Islet of Langerhans (tissue), 1 donor: Measurements from ENCODE around the gene KDM4C.

Source experiments
- FAIRE-seq: peaks from one replicate; lab custom pipeline; 2011; peaks lifted over from hg19 to GRCh38; lab: Jason Lieb, UNC

The KDM4C gene

DNA sequence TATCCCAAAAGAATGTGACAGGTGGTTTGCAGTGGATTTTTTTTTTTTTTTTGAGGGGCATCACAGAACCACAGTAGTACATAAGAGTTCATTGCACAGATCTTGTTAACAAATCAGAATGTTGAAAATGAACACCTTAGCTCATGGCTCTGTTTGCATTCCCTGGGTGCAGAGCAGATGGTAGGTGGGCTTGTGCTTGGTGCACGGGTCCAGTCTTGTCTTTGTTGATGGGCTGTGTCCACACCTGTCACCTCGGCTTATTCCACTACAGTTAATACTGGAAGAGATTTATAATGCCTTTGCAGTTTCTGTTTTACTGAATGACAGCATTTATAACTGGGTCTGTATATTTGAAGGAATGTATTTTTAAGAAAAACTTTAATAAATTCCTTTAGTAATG lies 146.6 kb downstream of the KDM4C start:
- no peak for FAIRE-seq

DNA sequence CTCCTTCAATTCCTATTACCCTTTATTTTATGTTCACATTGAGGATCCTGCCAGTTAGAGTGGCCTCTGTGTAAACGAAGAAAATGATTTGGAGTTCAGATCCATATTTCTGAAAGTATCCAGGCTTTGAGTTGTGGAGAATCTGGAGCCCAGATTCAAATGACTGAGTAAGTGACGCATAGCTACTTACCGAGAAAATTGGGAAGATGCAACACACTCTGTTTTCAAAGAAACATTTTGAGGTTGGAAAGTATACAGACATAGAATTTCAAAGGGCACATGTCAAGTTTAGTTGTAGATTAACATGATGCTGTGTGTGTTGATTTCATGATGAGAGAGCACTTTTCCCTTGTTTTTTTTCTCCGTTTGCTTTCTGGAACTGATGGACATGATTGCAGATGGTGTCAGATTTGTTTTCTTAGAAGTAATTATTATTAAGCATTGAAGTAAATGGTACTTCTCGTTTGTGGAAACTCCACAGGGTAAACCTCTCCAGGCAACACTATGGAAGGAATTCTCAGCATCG lies 148.1 kb downstream of the KDM4C start:
- FAIRE-seq: no peak

DNA sequence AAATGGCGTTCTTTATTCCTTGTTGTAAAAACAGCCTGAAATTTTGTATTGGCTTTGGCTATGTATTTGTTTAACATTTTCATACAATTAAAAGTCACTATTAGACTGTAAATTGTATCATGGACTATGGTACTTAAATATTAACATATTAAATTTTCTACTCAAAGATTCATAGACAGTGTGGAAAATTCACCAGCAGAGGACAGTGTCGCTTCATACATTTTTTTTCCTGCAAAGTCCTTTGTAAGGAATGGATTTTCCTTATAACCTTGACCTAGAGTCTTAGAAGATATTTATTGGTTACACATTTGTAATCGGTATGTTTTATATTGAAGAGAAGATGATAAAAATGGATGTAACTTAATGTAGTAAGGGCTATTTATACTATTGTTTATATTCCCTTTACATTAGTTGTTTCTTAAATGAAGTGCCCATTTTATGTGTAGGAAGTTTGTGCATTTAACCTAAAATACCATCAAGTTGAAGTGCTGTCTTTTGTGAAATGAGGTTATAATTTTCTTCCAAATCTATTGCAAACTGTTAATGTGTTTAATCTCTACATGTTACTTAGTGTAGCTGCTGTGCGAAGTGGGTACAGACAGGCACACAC lies 150.1 kb downstream of the KDM4C start:
- FAIRE-seq: peak; percentile 98

GRCh38 chr9:6909181-6909580 lies 151.4 kb downstream of the KDM4C start:
- no peak for FAIRE-seq

GRCh38 chr9:6910032-6910431 lies 152.3 kb downstream of the KDM4C start:
- peak; percentile 86 for FAIRE-seq

- no peak for FAIRE-seq
These were observed 152.7 kb downstream of the KDM4C start for GRCh38 chr9:6910497-6910896.

DNA sequence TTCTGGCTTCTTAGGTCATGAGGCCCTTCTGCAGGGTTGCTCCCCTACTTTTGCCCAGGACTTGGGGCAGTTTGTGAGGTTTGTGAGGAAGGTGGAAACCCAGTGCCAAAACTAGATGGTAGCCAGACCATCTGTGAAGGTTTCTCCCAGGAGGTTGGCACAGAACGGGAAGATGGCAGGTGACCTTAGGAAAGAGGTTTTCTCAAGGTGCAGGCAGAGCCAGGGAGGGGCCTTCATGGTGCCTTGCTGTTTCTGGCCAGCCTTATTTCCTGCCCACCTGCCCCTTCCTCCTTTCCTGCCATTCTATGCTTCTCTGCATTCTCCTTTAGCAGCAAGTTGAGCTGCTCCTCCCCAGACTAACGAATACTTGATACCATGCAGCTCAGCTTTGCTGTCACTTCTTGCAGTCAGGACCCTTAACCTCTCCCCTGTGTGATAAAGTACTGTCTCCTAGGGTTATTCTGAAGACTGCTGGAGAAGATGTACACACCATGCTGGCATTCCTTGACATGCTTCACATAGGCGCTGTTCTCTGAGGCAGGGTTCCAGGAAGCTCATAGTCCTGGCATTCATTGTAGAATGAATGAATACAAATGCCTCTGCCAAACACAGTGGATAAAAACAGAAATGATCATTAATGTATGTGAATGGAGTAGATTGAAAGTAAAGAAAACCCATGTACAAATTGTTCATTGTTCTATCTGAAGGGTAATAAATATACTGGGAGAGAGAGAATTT lies 154.3 kb downstream of the KDM4C start:
- no peak for FAIRE-seq

DNA sequence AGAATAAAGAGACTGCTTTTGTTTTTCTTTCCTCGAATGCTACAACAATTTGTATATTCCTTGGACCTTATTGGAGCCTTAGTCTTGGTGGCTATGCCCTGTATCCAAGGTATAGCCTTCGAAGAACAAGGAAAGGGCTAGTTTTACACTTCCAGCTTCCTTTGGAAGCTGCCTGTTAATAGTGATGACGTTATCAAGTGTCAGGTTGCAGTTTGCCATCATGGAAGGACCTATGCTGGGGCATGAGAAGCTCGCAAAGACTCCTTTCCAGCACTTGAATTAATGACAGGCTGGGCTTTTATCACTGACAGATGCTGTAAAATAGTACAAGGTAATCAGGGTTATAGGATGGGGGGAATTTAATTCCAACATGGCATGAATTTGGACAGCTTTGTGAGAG lies 157.9 kb downstream of the KDM4C start:
- FAIRE-seq: no peak

GRCh38 chr9:6917162-6917561 lies 159.4 kb downstream of the KDM4C start:
- no peak for FAIRE-seq

DNA sequence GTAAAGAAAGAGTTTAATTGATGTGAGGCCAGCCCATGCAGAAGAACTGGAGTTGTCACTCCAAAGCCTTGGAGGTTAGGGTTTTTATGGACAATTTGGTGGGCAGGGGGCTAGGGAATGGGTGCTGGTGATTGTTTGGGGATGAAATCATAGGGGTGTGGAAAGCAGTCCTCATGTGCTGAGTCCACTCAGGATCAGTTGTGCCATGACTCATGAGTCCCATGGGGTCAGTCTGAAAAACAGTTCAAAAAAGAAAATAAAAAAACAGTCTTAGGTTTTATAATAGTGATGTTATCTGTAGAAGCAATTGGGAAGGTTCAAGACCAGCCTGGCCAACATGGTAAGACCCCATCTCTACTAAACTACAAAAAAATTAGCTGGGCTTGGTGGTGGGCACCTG lies 162.3 kb downstream of the KDM4C start:
- FAIRE-seq: no peak

DNA sequence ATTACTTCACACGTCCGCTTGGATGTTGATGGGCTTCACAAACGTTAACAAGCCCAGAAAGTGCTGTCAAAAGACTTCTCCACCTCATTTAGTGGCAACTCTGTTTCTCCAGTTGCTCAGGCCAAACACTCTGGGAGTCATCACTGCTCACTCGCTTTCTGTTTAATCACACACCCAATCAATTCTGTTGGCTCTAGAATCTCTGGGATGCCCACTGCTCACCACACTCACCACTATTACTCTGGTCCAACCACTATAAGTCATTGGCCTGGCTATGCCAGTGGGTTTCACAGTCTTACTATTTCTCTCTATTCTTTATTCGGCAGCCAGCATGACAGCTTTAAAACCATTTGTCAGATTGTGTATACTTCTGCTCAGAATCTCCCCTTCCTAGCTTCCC lies 163.5 kb downstream of the KDM4C start:
- no peak for FAIRE-seq

- FAIRE-seq: no peak
These were observed 164.4 kb downstream of the KDM4C start for GRCh38 chr9:6922124-6922676.

GRCh38 chr9:6922680-6923079 lies 164.9 kb downstream of the KDM4C start:
- peak; percentile 61 for FAIRE-seq

DNA sequence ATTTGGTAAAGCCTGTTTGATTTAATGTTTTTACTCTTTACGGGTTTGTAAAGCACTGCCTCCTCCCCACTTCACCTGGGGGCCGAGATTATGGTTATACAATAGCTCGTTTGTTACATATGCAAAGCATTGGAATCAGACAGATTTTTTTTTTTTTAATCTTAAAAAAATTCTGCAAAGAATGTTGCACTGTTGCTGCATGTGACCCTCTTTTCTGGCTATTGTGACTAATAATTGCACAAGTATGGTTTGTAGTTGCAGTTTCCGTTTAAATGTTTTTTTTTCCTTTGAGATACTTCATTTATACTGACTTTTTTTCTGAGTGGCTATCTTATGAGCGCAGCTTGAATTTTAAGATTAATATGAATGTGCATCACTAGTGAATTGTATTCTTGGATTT lies 165.3 kb downstream of the KDM4C start:
- FAIRE-seq: no peak

DNA sequence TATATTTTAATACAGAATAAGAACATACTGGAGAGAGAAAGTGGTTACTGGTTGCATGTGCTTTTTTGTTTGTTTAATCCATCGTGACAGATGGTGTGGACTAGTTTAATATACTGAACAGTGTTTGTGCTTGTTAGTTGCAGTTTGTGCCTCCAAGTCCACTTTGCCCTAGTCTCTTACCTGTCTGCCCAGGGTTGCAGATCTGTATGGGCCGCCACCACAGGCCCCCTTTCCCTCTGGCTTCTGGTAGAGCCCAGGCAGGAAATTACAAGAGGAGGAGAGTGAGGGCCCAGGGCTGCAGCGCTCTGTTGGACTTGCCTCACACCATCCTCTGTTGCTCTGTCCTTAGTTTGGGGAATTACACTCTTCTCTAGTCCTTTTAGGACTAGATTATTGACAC lies 166.4 kb downstream of the KDM4C start:
- FAIRE-seq: no peak

DNA sequence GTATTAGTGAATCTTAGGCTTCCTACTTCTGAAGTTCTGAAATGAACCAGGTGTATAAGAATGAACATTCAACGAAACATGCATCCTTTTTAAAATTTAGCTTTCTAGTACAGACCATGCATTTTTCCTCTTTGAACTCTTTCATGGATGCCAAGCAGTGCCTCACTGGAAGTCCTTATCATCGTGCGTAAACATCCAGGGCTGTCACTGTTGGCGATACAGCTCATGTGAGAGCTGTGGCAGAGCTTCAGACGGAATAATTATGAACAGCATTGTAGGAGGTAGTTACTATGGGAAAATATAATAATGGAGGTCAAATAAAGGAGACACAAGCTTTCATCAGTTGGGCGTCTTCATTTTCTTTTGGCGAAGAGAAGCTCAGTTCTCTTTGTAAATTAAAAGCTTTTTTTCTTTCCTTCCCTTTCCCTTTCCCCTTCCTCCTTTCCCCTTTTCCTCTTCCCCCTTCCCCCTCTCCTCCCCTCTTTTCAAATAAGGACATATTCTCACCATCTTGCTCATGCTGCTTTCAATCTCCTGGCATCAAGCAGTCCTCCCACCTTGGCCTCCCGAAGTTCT lies 167.3 kb downstream of the KDM4C start:
- FAIRE-seq: peak; percentile 95

DNA sequence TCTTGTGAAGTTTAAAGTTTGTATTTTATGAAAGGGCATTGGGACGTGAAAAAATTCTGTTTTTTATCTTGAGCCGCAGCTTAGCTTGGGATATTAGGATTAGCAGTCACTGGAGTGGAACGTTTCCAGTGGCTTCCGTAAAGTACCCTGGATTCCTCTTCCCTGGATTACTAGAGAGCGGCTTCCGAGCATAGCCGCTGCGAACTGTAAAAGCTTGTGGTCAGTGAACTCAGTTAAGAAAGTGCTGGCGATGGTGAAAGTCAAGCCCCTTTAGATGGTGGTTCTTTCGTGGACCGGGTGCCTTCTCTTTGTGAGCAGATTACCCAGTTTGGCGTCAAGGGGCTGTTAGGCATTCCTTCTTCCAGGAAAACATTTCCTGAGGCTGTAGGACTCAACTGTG lies 168.1 kb downstream of the KDM4C start:
- FAIRE-seq: no peak

- peak; percentile 79 for FAIRE-seq
These were observed 168.7 kb downstream of the KDM4C start for GRCh38 chr9:6926436-6926835.

DNA sequence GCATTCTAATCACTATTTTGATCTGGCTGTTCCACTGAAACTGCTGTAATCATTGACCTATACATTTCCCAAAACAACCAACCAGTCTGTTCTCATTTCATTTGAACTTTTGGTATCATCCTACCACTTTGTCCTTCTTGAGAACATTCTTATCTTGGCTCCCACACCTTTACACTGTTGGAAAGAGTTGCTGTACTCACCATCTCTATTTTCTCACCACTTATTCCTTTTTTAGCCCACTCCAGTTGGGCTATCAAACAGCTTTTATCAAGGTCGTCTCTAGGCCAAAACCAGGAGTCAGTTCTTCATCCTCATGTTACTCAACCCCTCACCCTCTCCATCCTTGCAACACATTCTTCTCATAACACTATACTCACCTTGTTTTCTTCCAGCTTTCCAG lies 170.1 kb downstream of the KDM4C start:
- FAIRE-seq: no peak

DNA sequence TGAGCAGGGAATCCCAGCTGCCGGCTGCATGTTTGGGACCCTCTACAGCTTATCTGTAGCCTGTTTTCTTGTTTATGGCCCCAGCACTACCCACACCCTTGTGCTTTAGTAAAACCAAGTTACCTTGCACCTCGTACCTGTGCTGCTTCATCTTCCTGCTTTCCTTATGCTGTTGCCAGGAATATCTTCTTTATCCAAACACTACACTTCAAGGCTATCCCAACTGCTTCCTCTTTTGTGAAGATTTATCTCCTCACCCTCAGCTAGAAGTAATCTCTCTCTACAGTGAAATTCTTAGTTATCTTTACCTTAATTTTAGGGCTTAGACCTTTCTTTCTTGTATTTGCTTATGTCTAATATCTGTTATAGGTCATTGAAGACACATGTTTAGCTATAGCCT lies 171.1 kb downstream of the KDM4C start:
- FAIRE-seq: no peak

DNA sequence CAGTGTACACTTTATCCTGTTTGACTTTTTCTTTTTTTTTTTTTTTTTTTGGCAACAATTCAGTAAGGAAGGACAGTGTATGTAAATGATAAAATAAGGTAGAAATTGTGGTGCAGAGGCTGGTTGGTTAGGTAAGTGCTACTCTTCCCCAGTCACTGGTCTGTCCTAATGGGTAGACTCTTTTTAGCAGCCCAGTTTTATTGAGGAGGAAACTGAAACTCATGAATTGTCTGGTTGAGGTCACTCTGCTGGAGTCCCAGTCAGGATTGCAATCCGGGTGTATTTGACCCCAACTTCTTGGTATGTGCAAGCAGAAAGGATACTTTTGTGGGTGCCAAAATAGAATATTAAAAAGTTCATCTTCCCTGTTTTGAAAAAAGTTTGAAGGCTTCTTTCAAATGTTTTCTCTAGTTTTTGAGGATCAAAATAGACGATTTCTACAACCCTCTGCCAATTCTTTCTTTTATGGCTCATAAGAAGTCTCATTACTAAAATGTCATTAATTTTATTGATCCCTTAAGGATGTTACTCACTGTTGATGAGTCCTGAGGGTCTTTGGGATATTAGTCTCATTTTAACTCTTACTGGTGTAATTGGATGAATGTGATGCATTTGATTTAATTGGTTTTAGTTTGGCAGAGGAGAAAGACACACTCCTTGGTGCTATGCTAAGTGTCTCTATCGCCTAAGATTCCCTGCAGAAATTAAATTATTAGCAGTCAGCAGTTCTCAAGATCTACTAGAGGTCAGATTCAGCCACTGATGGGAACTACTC lies 171.9 kb downstream of the KDM4C start:
- FAIRE-seq: no peak

- FAIRE-seq: no peak
These were observed 173.1 kb downstream of the KDM4C start for GRCh38 chr9:6930827-6931226.

DNA sequence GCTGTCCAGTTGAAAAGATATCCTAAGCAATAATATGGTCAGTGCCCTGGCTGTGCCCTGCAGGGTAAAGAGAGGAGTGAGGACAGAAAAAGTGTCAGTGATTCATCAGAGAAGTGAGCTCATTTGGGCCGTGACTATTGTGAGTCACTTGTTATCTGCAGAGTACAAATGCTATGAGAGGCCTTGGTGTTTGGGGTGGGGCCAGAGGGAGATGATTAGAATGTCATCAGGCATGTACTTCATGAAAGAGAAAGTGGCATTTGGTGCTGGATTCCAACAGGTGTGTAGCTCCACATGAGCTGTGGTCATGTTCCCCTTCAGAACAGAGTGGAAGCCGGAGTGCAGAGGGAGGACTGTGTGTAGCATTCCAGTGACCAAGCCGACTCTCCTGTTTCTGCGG lies 174.1 kb downstream of the KDM4C start:
- no peak for FAIRE-seq
